ENCODE data around the gene COA3.
A peak's percentile ranks its signal among the peaks of the same experiment; 100 is the strongest.

Gene COA3

GRCh38 chr17:42818379-42818778 is 19.9 kb upstream of the COA3 start:
- no peak for DNase-seq
- Histone ChIP-seq H3K4me1 (ENCODE audit: control insufficient read depth, insufficient read depth, low read length, poor library complexity, severe bottlenecking) (peaks cover 6% of the 10 kb centered on the region), H3K36me3 (ENCODE audit: control insufficient read depth, insufficient read depth, low read length) (peaks cover 68% of the 10 kb centered on the region), H3K9me3 (ENCODE audit: control insufficient read depth, low read length) (no peaks in the 10 kb centered on the region), H3K27ac (ENCODE audit: insufficient read depth, low read length, poor library complexity, severe bottlenecking) (no peak overlapping the region), H3K27me3 (replicated peaks; ENCODE audit: control insufficient read depth, insufficient read depth, low read length, poor library complexity, severe bottlenecking) (no peaks in the 10 kb centered on the region), H3K4me3 (ENCODE audit: insufficient read depth, low read depth, low read length, poor library complexity, severe bottlenecking) (no peak overlapping the region)

GRCh38 chr17:42817866-42818265 is 19.4 kb upstream of the COA3 start:
- H3K27ac ChIP-seq (ENCODE audit: insufficient read depth, low read length, poor library complexity, severe bottlenecking): no peak overlapping the region
- DNase-seq: no peak
- peaks cover 74% of the 10 kb centered on the region for H3K36me3 ChIP-seq (ENCODE audit: control insufficient read depth, insufficient read depth, low read length)
- H3K4me3 ChIP-seq (ENCODE audit: insufficient read depth, low read depth, low read length, poor library complexity, severe bottlenecking): no peak overlapping the region
- H3K4me1 ChIP-seq (ENCODE audit: control insufficient read depth, insufficient read depth, low read length, poor library complexity, severe bottlenecking): peaks cover 2% of the 10 kb centered on the region
- no peaks in the 10 kb centered on the region for H3K9me3 ChIP-seq (ENCODE audit: control insufficient read depth, low read length)
- H3K27me3 ChIP-seq (replicated peaks; ENCODE audit: control insufficient read depth, insufficient read depth, low read length, poor library complexity, severe bottlenecking): no peaks in the 10 kb centered on the region

- DNase-seq: no peak
- H3K4me1 ChIP-seq (ENCODE audit: control insufficient read depth, insufficient read depth, low read length, poor library complexity, severe bottlenecking): no peaks in the 10 kb centered on the region
- no peaks in the 10 kb centered on the region for H3K9me3 ChIP-seq (ENCODE audit: control insufficient read depth, low read length)
- no peak overlapping the region for H3K27ac ChIP-seq (ENCODE audit: insufficient read depth, low read length, poor library complexity, severe bottlenecking)
- H3K27me3 ChIP-seq (replicated peaks; ENCODE audit: control insufficient read depth, insufficient read depth, low read length, poor library complexity, severe bottlenecking): no peaks in the 10 kb centered on the region
- peaks cover 83% of the 10 kb centered on the region for H3K36me3 ChIP-seq (ENCODE audit: control insufficient read depth, insufficient read depth, low read length)
- no peak overlapping the region for H3K4me3 ChIP-seq (ENCODE audit: insufficient read depth, low read depth, low read length, poor library complexity, severe bottlenecking)
Measured at GRCh38 chr17:42814633-42815399, 16.3 kb upstream of the COA3 start.

GRCh38 chr17:42809250-42809649 is 10.7 kb upstream of the COA3 start:
- no peak for DNase-seq
- Histone ChIP-seq H3K4me1 (ENCODE audit: control insufficient read depth, insufficient read depth, low read length, poor library complexity, severe bottlenecking) (no peaks in the 10 kb centered on the region), H3K9me3 (ENCODE audit: control insufficient read depth, low read length) (no peaks in the 10 kb centered on the region), H3K27me3 (replicated peaks; ENCODE audit: control insufficient read depth, insufficient read depth, low read length, poor library complexity, severe bottlenecking) (no peaks in the 10 kb centered on the region), H3K4me3 (ENCODE audit: insufficient read depth, low read depth, low read length, poor library complexity, severe bottlenecking) (no peak overlapping the region), H3K36me3 (ENCODE audit: control insufficient read depth, insufficient read depth, low read length) (peaks cover 42% of the 10 kb centered on the region), H3K27ac (ENCODE audit: insufficient read depth, low read length, poor library complexity, severe bottlenecking) (no peak overlapping the region)

GRCh38 chr17:42806249-42806648 is 7.7 kb upstream of the COA3 start:
- Histone ChIP-seq H3K36me3 (ENCODE audit: control insufficient read depth, insufficient read depth, low read length) (peaks cover 21% of the 10 kb centered on the region), H3K4me1 (ENCODE audit: control insufficient read depth, insufficient read depth, low read length, poor library complexity, severe bottlenecking) (no peaks in the 10 kb centered on the region), H3K4me3 (ENCODE audit: insufficient read depth, low read depth, low read length, poor library complexity, severe bottlenecking) (no peak overlapping the region), H3K9me3 (ENCODE audit: control insufficient read depth, low read length) (no peaks in the 10 kb centered on the region), H3K27ac (ENCODE audit: insufficient read depth, low read length, poor library complexity, severe bottlenecking) (no peak overlapping the region), H3K27me3 (replicated peaks; ENCODE audit: control insufficient read depth, insufficient read depth, low read length, poor library complexity, severe bottlenecking) (no peaks in the 10 kb centered on the region)
- no peak for DNase-seq

GRCh38 chr17:42804918-42805367 is 6.4 kb upstream of the COA3 start:
- no peak for DNase-seq
- Histone ChIP-seq H3K27ac (ENCODE audit: insufficient read depth, low read length, poor library complexity, severe bottlenecking) (no peak overlapping the region), H3K9me3 (ENCODE audit: control insufficient read depth, low read length) (no peaks in the 10 kb centered on the region), H3K27me3 (replicated peaks; ENCODE audit: control insufficient read depth, insufficient read depth, low read length, poor library complexity, severe bottlenecking) (no peaks in the 10 kb centered on the region), H3K4me1 (ENCODE audit: control insufficient read depth, insufficient read depth, low read length, poor library complexity, severe bottlenecking) (no peaks in the 10 kb centered on the region), H3K4me3 (ENCODE audit: insufficient read depth, low read depth, low read length, poor library complexity, severe bottlenecking) (no peak overlapping the region), H3K36me3 (ENCODE audit: control insufficient read depth, insufficient read depth, low read length) (peaks cover 8% of the 10 kb centered on the region)

GRCh38 chr17:42803074-42803883 is 4.8 kb upstream of the COA3 start:
- H3K4me1 ChIP-seq (ENCODE audit: control insufficient read depth, insufficient read depth, low read length, poor library complexity, severe bottlenecking): peaks cover 4% of the 10 kb centered on the region
- H3K27me3 ChIP-seq (replicated peaks; ENCODE audit: control insufficient read depth, insufficient read depth, low read length, poor library complexity, severe bottlenecking): no peaks in the 10 kb centered on the region
- H3K9me3 ChIP-seq (ENCODE audit: control insufficient read depth, low read length): no peaks in the 10 kb centered on the region
- H3K4me3 ChIP-seq (ENCODE audit: insufficient read depth, low read depth, low read length, poor library complexity, severe bottlenecking): no peak overlapping the region
- no peak for DNase-seq
- H3K27ac ChIP-seq (ENCODE audit: insufficient read depth, low read length, poor library complexity, severe bottlenecking): no peak overlapping the region
- no peaks in the 10 kb centered on the region for H3K36me3 ChIP-seq (ENCODE audit: control insufficient read depth, insufficient read depth, low read length)

GRCh38 chr17:42798011-42798382 is 507 bp downstream of the COA3 start:
- peaks cover 15% of the 10 kb centered on the region for H3K4me1 ChIP-seq (ENCODE audit: control insufficient read depth, insufficient read depth, low read length, poor library complexity, severe bottlenecking)
- peak overlapping the region; percentile 47 for H3K27ac ChIP-seq (ENCODE audit: insufficient read depth, low read length, poor library complexity, severe bottlenecking)
- H3K9me3 ChIP-seq (ENCODE audit: control insufficient read depth, low read length): no peaks in the 10 kb centered on the region
- no peaks in the 10 kb centered on the region for H3K36me3 ChIP-seq (ENCODE audit: control insufficient read depth, insufficient read depth, low read length)
- no peaks in the 10 kb centered on the region for H3K27me3 ChIP-seq (replicated peaks; ENCODE audit: control insufficient read depth, insufficient read depth, low read length, poor library complexity, severe bottlenecking)
- peak overlapping the region; percentile 90 for H3K4me3 ChIP-seq (ENCODE audit: insufficient read depth, low read depth, low read length, poor library complexity, severe bottlenecking)
- no peak for DNase-seq

GRCh38 chr17:42797067-42798007 is 1.2 kb downstream of the COA3 start:
- H3K27me3 ChIP-seq (replicated peaks; ENCODE audit: control insufficient read depth, insufficient read depth, low read length, poor library complexity, severe bottlenecking): no peaks in the 10 kb centered on the region
- H3K27ac ChIP-seq (ENCODE audit: insufficient read depth, low read length, poor library complexity, severe bottlenecking): no peak overlapping the region
- H3K9me3 ChIP-seq (ENCODE audit: control insufficient read depth, low read length): no peaks in the 10 kb centered on the region
- H3K36me3 ChIP-seq (ENCODE audit: control insufficient read depth, insufficient read depth, low read length): no peaks in the 10 kb centered on the region
- peaks cover 15% of the 10 kb centered on the region for H3K4me1 ChIP-seq (ENCODE audit: control insufficient read depth, insufficient read depth, low read length, poor library complexity, severe bottlenecking)
- DNase-seq: no peak
- H3K4me3 ChIP-seq (ENCODE audit: insufficient read depth, low read depth, low read length, poor library complexity, severe bottlenecking): peak overlapping the region; percentile 90
